GM18909 (cell line): ENCODE measurements around the gene ADSS2.

ENCODE experiments used
- ATAC-seq: cut with Tn5 transposase; IDR thresholded peaks from one replicate; pipeline ENCODE4 v1.9.1; 2021; ENCODE audit warnings: mild to moderate bottlenecking; ENCODE audit not compliant: unreplicated experiment, poor library complexity

The ADSS2 gene

GRCh38 chr1:244447024-244447423 is 4.7 kb downstream of the ADSS2 start:
- ATAC-seq = no peak

GRCh38 chr1:244445320-244446181 is 6.2 kb downstream of the ADSS2 start:
- ATAC-seq = no peak

GRCh38 chr1:244444854-244445253 is 6.9 kb downstream of the ADSS2 start:
- ATAC-seq = no peak

- no peak for ATAC-seq
Measured at GRCh38 chr1:244442850-244443249, 8.9 kb downstream of the ADSS2 start.

GRCh38 chr1:244439391-244440032 is 12.2 kb downstream of the ADSS2 start:
- ATAC-seq = no peak

- no peak for ATAC-seq
Measured at GRCh38 chr1:244437086-244437468, 14.6 kb downstream of the ADSS2 start.

GRCh38 chr1:244436336-244437085 is 15.2 kb downstream of the ADSS2 start:
- ATAC-seq = no peak

GRCh38 chr1:244435562-244436205 is 16.0 kb downstream of the ADSS2 start:
- no peak for ATAC-seq

- ATAC-seq = no peak
Measured at GRCh38 chr1:244431166-244431565, 20.5 kb downstream of the ADSS2 start.

GRCh38 chr1:244429818-244430217 is 21.9 kb downstream of the ADSS2 start:
- ATAC-seq = no peak

GRCh38 chr1:244427647-244428046 is 24.1 kb downstream of the ADSS2 start:
- ATAC-seq = no peak

- no peak for ATAC-seq
Measured at GRCh38 chr1:244424649-244425334, 26.9 kb downstream of the ADSS2 start.

- ATAC-seq = no peak
Measured at GRCh38 chr1:244422174-244422573, 29.5 kb downstream of the ADSS2 start.

- no peak for ATAC-seq
Measured at GRCh38 chr1:244419024-244419423, 32.7 kb downstream of the ADSS2 start.

- no peak for ATAC-seq
Measured at GRCh38 chr1:244414543-244414942, 37.2 kb downstream of the ADSS2 start.

GRCh38 chr1:244413736-244414135 is 38.0 kb downstream of the ADSS2 start:
- no peak for ATAC-seq

GRCh38 chr1:244412176-244412575 is 39.5 kb downstream of the ADSS2 start:
- no peak for ATAC-seq

- ATAC-seq = peak; percentile 89
Measured at GRCh38 chr1:244409701-244410100, 42.0 kb downstream of the ADSS2 start.

- peak; percentile 79 for ATAC-seq
Measured at GRCh38 chr1:244406337-244406736, 45.4 kb downstream of the ADSS2 start.

- peak; percentile 3 for ATAC-seq
Measured at GRCh38 chr1:244405856-244406255, 45.9 kb downstream of the ADSS2 start.
